Body of pancreas (tissue), 4 donors: Measurements from ENCODE around the gene EYA4.
"Not testable (repeated sequence)": the region's sequence is repeated elsewhere in the genome, so short reads cannot be mapped to it uniquely, and the experiment has no call there.

ENCODE experiments used
- POLR2A ChIP-seq, 3 donors: fragments of 450-650 bp; IDR thresholded peaks; one replicate each; pipeline ENCODE4 v1.6.1; 2016; ENCODE audit warnings: antibody characterized with exemption in 3 of 3, mild to moderate bottlenecking in 2 of 3
- TF ChIP-seq, protein P1 (sequence below), 7 experiments: fragments of 450-650 bp in 4 of 7; fragments of 200-600 bp in 3 of 7; sonication (generic) in 3 of 7; IDR thresholded peaks; one replicate each; pipeline ENCODE4 v1.5.1; 2016 to 2019; ENCODE audit warnings: antibody characterized with exemption in 7 of 7

DNA sequence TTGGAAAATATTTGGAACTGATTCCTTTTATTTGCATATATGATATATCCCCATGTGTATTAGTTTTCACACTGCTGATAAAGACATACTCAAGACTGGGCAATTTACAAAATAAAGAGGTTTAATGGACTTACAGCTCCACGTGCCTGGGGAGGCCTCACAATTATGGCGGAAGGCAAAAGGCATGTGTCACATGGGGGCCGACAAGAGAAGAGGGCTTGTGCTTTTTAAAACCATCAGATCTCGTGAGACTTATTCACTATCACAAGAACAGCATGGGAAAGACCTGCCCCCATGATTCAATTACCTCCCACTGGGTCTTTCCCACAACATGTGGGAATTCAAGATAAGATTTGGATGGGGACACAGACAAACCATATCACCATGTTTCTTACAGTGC is 156.4 kb downstream of the EYA4 start:
- TF ChIP-seq, protein P1, sequence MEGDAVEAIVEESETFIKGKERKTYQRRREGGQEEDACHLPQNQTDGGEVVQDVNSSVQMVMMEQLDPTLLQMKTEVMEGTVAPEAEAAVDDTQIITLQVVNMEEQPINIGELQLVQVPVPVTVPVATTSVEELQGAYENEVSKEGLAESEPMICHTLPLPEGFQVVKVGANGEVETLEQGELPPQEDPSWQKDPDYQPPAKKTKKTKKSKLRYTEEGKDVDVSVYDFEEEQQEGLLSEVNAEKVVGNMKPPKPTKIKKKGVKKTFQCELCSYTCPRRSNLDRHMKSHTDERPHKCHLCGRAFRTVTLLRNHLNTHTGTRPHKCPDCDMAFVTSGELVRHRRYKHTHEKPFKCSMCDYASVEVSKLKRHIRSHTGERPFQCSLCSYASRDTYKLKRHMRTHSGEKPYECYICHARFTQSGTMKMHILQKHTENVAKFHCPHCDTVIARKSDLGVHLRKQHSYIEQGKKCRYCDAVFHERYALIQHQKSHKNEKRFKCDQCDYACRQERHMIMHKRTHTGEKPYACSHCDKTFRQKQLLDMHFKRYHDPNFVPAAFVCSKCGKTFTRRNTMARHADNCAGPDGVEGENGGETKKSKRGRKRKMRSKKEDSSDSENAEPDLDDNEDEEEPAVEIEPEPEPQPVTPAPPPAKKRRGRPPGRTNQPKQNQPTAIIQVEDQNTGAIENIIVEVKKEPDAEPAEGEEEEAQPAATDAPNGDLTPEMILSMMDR (IDR thresholded peaks at IDR 0.05) = not testable (repeated sequence)
- TF ChIP-seq POLR2A (IDR thresholded peaks at IDR 0.05) = not testable (repeated sequence)
